Stimulated activated CD4-positive, alpha-beta T cell treated with anti-CD3 and anti-CD28 coated beads, Interleukin-1b, Interleukin-23, amount 100 ng/mL, for 24 hours (primary cell): ENCODE data around the gene BMPER.
"Not testable (repeated sequence)": the region's sequence is repeated elsewhere in the genome, so short reads cannot be mapped to it uniquely, and the experiment has no call there.

Experiments
- DNase-seq, 4 experiments: peaks; one replicate each; pipeline ENCODE4 v3.0.0-alpha.2; 2020; ENCODE audit warnings: low read depth in 4 of 4, low spot score in 1 of 4

Gene BMPER

DNA sequence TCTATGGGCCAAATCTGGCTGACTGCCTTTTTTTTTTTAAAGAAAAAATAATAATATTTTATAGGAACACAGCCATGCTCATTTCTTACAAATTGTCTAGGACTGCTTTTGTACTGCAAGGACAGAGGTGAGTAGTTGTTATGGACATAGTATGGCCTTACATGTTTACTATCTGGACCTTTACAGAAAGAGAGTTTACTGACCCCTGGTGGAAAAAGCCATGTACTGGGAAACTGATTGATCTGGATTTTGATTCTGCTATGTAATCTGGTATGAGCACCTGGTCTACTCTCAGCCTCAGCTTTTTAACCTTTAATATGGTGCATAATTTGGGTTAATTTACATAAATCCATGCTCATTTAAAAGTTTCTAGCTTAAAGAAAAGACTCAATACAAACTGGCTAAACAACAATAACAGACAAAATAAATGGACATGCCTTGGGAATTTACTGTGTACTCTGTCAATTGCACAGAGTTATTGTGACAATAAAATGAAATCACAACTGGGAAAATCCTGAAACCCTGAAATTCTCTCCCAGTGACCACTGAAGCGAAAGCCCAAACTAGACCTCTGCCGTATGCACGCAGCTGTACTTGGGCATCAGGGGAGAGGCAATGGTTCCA is 260.7 kb downstream of the BMPER start:
- DNase-seq: no peak

- no peak for DNase-seq
Measured at GRCh38 chr7:34168013-34168412, 262.7 kb downstream of the BMPER start.

DNA sequence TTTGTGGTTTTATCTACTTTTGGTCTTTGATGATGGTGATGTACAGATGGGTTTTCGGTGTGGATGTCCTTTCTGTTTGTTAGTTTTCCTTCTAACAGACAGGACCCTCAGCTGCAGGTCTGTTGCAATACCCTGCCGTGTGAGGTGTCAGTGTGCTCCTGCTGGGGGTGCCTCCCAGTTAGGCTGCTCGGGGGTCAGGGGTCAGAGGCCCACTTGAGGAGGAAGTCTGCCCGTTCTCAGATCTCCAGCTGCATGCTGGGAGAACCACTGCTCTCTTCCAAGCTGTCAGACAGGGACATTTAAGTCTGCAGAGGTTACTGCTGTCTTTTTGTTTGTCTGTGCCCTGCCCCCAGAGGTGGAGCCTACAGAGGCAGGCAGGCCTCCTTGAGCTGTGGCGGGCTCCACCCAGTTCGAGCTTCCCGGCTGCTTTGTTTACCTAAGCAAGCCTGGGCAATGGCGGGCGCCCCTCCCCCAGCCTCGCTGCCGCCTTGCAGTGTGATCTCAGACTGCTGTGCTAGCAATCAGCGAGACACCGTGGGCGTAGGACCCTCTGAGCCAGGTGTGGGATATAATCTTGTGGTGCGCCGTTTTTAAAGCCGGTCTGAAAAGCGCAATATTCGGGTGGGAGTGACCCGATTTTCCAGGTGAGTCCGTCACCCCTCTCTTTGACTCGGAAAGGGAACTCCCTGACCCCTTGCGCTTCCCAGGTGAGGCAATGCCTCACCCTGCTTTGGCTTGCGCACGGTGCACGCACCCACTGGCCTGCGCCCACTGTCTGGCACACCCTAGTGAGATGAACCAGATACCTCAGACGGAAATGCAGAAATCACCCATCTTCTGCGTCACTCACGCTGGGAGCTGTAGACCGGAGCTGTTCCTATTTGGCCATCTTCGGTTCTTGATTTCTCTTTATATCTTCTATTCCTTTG is 269.6 kb downstream of the BMPER start:
- DNase-seq: not testable (repeated sequence)

DNA sequence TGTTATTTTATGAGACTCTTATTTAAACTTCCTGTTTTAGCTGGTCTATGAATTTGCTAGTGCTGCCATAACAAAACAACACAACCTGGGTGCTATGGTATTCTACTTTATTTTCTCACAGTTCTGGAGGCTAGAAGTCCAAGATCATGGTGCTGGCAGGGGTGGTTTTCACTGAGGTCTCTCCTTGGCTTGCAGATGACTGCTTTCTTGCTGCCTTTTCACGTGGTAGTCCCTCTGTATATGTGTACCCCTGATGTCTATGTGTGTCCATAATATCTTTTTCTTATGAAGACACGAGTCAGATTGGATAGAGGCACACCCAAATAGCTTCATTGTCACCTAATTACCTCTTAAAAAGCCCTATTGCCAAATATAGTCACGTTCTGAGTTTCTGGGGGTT is 270.5 kb downstream of the BMPER start:
- DNase-seq: no peak

DNA sequence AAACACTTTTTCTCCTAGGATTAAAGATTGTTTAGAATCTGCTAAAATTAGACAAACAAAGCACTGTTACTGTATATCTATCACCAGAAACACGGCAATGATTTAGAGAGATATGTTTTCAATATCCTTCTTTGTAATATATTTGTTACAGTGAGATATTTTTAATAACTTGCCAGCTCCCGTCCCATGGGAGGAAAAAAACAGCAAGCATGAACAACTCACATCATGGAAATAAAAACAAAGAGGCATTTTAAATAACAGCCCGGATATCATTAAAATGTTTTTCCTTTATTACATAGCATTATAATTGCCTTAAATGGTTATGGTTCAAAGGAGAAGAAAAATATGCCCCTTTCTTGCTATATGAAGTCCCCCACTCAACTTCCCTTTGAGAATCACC is 272.1 kb downstream of the BMPER start:
- no peak for DNase-seq

- DNase-seq: no peak
Measured at GRCh38 chr7:34181271-34181958, 276.1 kb downstream of the BMPER start.

DNA sequence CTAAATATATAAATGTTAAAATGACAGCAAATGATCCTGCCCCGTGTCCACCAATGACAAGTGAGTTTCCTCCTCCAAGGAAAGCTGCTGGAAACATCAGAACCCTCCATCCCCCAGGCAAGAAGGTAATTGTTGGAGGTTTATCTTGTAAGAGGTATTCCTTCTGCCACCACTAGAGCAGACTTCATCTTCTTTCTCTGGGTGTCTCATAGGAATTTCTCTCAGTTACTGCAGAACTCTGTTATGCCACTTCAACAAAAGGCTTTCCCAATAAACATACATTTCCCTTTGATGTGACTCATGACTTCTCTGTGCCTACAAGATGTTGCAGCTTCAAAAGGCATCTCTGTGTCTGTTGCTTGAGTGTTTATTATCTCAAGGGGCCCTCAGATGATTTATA is 279.1 kb downstream of the BMPER start:
- no peak for DNase-seq

GRCh38 chr7:34187798-34188307 is 282.5 kb downstream of the BMPER start:
- DNase-seq: no peak

DNA sequence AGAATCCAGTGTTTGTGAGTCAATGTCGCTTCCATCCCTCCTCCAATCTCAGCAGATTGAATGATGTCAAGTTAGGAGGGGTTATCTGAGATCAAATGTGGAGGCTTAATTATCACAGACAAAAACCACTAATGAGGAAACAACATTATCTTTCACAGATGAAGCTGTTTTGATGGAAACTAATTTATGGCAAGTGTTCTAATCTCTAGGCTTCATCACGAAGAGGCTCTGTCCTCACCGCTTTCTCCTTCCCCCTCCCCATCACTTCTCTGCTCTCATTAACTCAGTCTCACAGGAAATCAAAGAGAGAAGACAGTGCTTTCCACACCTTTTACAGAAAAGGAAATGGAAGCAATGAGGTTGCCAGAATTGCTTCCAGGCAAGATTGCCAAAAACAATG is 283.7 kb downstream of the BMPER start:
- no peak for DNase-seq

DNA sequence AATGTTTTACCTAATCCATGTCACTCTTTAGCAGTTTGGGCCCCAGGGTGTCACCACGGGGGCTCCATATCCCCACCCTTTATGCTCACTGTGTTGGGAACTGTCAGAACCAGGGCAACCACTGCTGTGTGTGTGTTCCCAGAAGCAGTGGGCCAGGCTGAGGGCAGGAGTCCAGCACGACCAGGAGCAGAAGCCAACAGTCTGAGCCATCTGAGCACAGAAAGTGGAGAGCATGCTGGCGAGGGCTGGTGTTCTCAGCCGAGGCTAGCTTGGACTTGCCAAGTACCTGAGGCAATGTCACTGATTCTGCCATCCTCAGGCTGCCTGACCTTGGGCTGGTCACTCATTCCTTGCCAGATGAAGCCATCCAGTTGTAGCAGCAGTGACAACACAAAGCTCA is 285.0 kb downstream of the BMPER start:
- DNase-seq: no peak

- no peak for DNase-seq
Measured at GRCh38 chr7:34191162-34191561, 285.8 kb downstream of the BMPER start.

GRCh38 chr7:34191771-34192479 is 286.6 kb downstream of the BMPER start:
- no peak for DNase-seq

DNA sequence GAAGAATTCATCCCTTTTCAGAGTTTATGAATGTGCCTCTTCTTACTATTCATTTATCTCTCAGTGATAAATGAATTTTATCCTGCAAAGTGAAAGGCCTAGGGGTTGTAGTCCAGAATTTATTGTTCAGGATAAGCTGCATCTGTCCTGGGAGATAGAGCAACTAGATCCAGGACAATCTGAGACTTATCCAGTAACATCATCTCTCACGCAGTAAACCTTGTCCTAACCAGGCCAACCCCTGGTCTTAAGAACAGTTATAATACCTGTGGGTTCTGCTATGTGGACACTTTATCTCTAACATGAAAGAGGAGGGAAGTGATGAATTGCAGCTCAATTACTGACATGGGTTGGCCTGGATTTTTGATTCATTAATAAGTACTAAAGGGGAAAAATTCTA is 287.6 kb downstream of the BMPER start:
- no peak for DNase-seq

DNA sequence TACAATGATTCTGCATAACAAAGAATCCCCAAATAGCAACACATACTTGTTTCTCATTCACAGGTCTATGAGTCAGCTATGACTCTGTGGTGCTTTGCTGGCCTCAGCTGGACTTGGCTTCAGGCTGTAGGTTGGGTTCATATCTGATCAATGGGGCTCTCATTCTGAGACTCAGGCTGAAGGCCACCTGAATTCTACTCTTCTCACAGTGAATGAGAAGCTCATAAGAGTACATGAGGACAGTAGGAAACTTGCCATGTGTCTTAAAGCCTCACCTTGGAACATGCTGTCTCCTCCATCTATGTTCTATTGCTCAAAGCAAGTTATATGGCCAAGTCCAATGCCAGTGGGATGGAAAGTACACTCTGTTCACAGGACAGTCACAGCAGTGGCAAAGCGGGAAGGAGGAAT is 292.9 kb downstream of the BMPER start:
- DNase-seq: no peak
